H1 (cell line): ENCODE data around the gene CIZ1. TPM values are rescaled to one million over a fixed set of nuclear protein-coding genes. Genes with fewer than 3 reads are reported as not detected.

ENCODE experiments used
- CTCF ChIA-PET: fragments of 300-600 bp; sonication (Branson Sonifier 250); formaldehyde crosslinking; loops from one replicate; lab custom pipeline; 2021; ENCODE audit not compliant: partially characterized antibody; lab: Charles Lee
- POLR2A ChIA-PET: fragments of 300-600 bp; sonication (Branson Sonifier 250); formaldehyde crosslinking; loops from one replicate; lab custom pipeline; 2021; ENCODE audit warnings: inconsistent platforms; ENCODE audit not compliant: partially characterized antibody; lab: Charles Lee
- DNase-seq, 2 experiments: peaks; one replicate each; pipeline versions ENCODE4 v3.0.0 to v3.0.0-alpha.2; 2010 to 2022; ENCODE audit warnings: low spot score in 2 of 2, low read depth in 1 of 2, mixed read lengths in 1 of 2
- FAIRE-seq: peaks from 2 replicates; lab custom pipeline; 2011; peaks lifted over from hg19 to GRCh38; lab: Jason Lieb, UNC
- H2AFZ ChIP-seq: 2 replicates; pipeline ENCODE4 v1.8.1; 2012; ENCODE audit warnings: low read length, inconsistent platforms
- H2AK5ac ChIP-seq: 2 replicates; pipeline ENCODE4 v1.6.1; 2013; ENCODE audit warnings: low read depth, low read length
- H2BK120ac ChIP-seq: replicated peaks from 2 replicates; pipeline ENCODE3; 2013; ENCODE audit warnings: low read depth, low read length, inconsistent platforms
- H2BK12ac ChIP-seq: 2 replicates; pipeline ENCODE4 v1.6.1; 2013; ENCODE audit warnings: low read depth, low read length
- H2BK15ac ChIP-seq: 2 replicates; pipeline ENCODE4 v1.6.1; 2013; ENCODE audit warnings: low read length
- H2BK20ac ChIP-seq: 2 replicates; pipeline ENCODE4 v1.6.1; 2013; ENCODE audit warnings: low read length
- H2BK5ac ChIP-seq: 2 replicates; pipeline ENCODE4 v1.6.1; 2013; ENCODE audit warnings: low read depth, low read length
- H3K14ac ChIP-seq: 2 replicates; pipeline ENCODE4 v1.6.1; 2013; ENCODE audit warnings: inconsistent platforms; ENCODE audit not compliant: insufficient read length
- H3K18ac ChIP-seq: 2 replicates; pipeline ENCODE4 v1.6.1; 2013; ENCODE audit warnings: low read length; ENCODE audit errors: extremely low read depth
- H3K23ac ChIP-seq: 2 replicates; pipeline ENCODE4 v1.6.1; 2013; ENCODE audit warnings: inconsistent platforms; ENCODE audit not compliant: insufficient read length
- H3K23me2 ChIP-seq: 2 replicates; pipeline ENCODE4 v1.6.1; 2013; ENCODE audit warnings: low read depth, low read length
- H3K27ac ChIP-seq: 2 replicates; pipeline ENCODE4 v1.6.1; 2011; ENCODE audit warnings: low read depth, low read length, inconsistent platforms
- H3K27me3 ChIP-seq, 4 experiments: replicated peaks in 1 of 4; 1 replicate in 1 of 4; 2 replicates in 3 of 4; pipeline versions ENCODE4 v1.6.1 to v1.8.1; 2011 to 2013; ENCODE audit warnings: low read length in 3 of 4, mild to moderate bottlenecking in 3 of 4, inconsistent platforms in 2 of 4, mixed read lengths in 2 of 4, moderate library complexity in 1 of 4; ENCODE audit not compliant: control insufficient read depth in 3 of 4, insufficient read depth in 3 of 4; ENCODE audit errors: extremely low read depth in 1 of 4
- H3K36me3 ChIP-seq, 4 experiments: 2 replicates each; pipeline versions ENCODE4 v1.6.1 to v1.8.1; 2011 to 2013; ENCODE audit warnings: mild to moderate bottlenecking in 4 of 4, low read length in 3 of 4, moderate library complexity in 2 of 4, control low read depth in 1 of 4, inconsistent platforms in 1 of 4; ENCODE audit not compliant: insufficient read depth in 4 of 4, control insufficient read depth in 2 of 4
- H3K4ac ChIP-seq: replicated peaks from 2 replicates; pipeline ENCODE3; 2013; ENCODE audit warnings: low read length, low read depth, mixed read lengths, inconsistent platforms; ENCODE audit not compliant: insufficient read length
- H3K4me1 ChIP-seq, 4 experiments: replicated peaks in 1 of 4; 1 replicate in 1 of 4; 2 replicates in 3 of 4; pipeline versions ENCODE4 v1.6.1 to v1.8.1; 2011 to 2013; ENCODE audit warnings: low read length in 3 of 4, inconsistent platforms in 2 of 4, mixed read lengths in 1 of 4; ENCODE audit not compliant: insufficient read depth in 4 of 4, control insufficient read depth in 3 of 4
- H3K4me2 ChIP-seq, 2 experiments: 2 replicates each; pipeline versions ENCODE4 v1.6.1 to v1.8.1; 2011 to 2013; ENCODE audit warnings: low read depth in 2 of 2, low read length in 2 of 2, control low read depth in 1 of 2, inconsistent platforms in 1 of 2, mild to moderate bottlenecking in 1 of 2; ENCODE audit not compliant: insufficient read depth in 1 of 2
- H3K4me3 ChIP-seq, 4 experiments: fragments of 200-600, 300-600 bp in 1 of 4; sonication (generic), shearing (Covaris generic), sonication (Bioruptor Twin) in 1 of 4; 2 replicates each; pipeline versions ENCODE4 v1.5.1 to v1.8.1; 2011 to 2016; ENCODE audit warnings: low read length in 4 of 4, low read depth in 3 of 4, control low read depth in 2 of 4, inconsistent platforms in 2 of 4, mild to moderate bottlenecking in 2 of 4, mixed read lengths in 1 of 4, moderate library complexity in 1 of 4; ENCODE audit not compliant: insufficient read depth in 2 of 4; ENCODE audit errors: extremely low read depth in 1 of 4
- H3K56ac ChIP-seq: replicated peaks from 2 replicates; pipeline ENCODE3; 2013; ENCODE audit warnings: low read depth, mild to moderate bottlenecking, mixed read lengths, low read length, inconsistent platforms; ENCODE audit not compliant: insufficient read length
- H3K79me1 ChIP-seq: 2 replicates; pipeline ENCODE4 v1.6.1; 2013; ENCODE audit warnings: low read depth, low read length, control low read depth
- H3K79me2 ChIP-seq, 2 experiments: 2 replicates each; pipeline versions ENCODE4 v1.6.1 to v1.8.1; 2012 to 2013; ENCODE audit warnings: low read length in 2 of 2, mild to moderate bottlenecking in 2 of 2, inconsistent platforms in 1 of 2; ENCODE audit not compliant: insufficient read depth in 2 of 2, control insufficient read depth in 1 of 2
- H3K9ac ChIP-seq, 4 experiments: replicated peaks in 1 of 4; 1 replicate in 1 of 4; 2 replicates in 3 of 4; pipeline versions ENCODE4 v1.6.1 to v1.8.1; 2011 to 2013; ENCODE audit warnings: low read depth in 3 of 4, low read length in 3 of 4, control low read depth in 2 of 4, mild to moderate bottlenecking in 2 of 4, moderate library complexity in 2 of 4, inconsistent platforms in 1 of 4; ENCODE audit errors: extremely low read depth in 1 of 4
- H3K9me3 ChIP-seq, 2 experiments: 2 replicates each; pipeline versions ENCODE4 v1.6.1 to v1.8.1; 2012 to 2013; ENCODE audit warnings: mild to moderate bottlenecking in 2 of 2, moderate library complexity in 2 of 2, control low read depth in 1 of 2, inconsistent platforms in 1 of 2, low read depth in 1 of 2, low read length in 1 of 2, mixed read lengths in 1 of 2; ENCODE audit not compliant: insufficient read depth in 2 of 2
- H4K20me1 ChIP-seq, 2 experiments: replicated peaks in 1 of 2; 2 replicates each; pipeline versions ENCODE3 to v1.8.1; 2011 to 2013; ENCODE audit warnings: inconsistent platforms in 2 of 2, low read length in 2 of 2, mild to moderate bottlenecking in 1 of 2; ENCODE audit not compliant: insufficient read depth in 2 of 2, control insufficient read depth in 1 of 2
- H4K5ac ChIP-seq: 2 replicates; pipeline ENCODE4 v1.6.1; 2013; ENCODE audit warnings: low read length, low read depth, mixed read lengths, inconsistent platforms; ENCODE audit not compliant: insufficient read length
- H4K8ac ChIP-seq: 2 replicates; pipeline ENCODE4 v1.8.0; 2013; ENCODE audit warnings: mild to moderate bottlenecking, moderate library complexity, low read length, inconsistent platforms; ENCODE audit not compliant: insufficient read depth; ENCODE audit errors: extremely low read depth
- H4K91ac ChIP-seq: replicated peaks from 2 replicates; pipeline ENCODE3; 2013; ENCODE audit warnings: low read length, mixed read lengths, inconsistent platforms; ENCODE audit not compliant: insufficient read length
- CBX8 ChIP-seq: fragments of 300-800, 300-1000 bp; sonication (generic); IDR thresholded peaks from 2 replicates; pipeline ENCODE4 v1.7.1; 2016; ENCODE audit warnings: low read depth, low read length, borderline replicate concordance
- CHD2 ChIP-seq: IDR thresholded peaks from 2 replicates; pipeline ENCODE4 v1.6.1; 2012; ENCODE audit warnings: low read length, improper control_type of control experiment
- POLR2AphosphoS5 ChIP-seq: IDR thresholded peaks from 2 replicates; pipeline ENCODE4 v1.6.1; 2011; ENCODE audit warnings: low read depth, low read length
- RBBP5 ChIP-seq: IDR thresholded peaks from 2 replicates; pipeline ENCODE4 v1.7.1; 2012; ENCODE audit warnings: low read depth, mild to moderate bottlenecking, inconsistent platforms, low read length, moderate library complexity, borderline replicate concordance
- SP1 ChIP-seq: IDR thresholded peaks from 2 replicates; pipeline ENCODE4 v1.6.1; 2011; ENCODE audit warnings: low read depth, low read length
- YY1 ChIP-seq: IDR thresholded peaks from 2 replicates; pipeline ENCODE4 v1.6.1; 2011; ENCODE audit warnings: low read depth, mild to moderate bottlenecking, low read length
- WGBS, 2 experiments: shearing (Covaris generic) in 1 of 2; methylation state at CpG; one replicate each; pipeline versions ENCODE4 v1.1.6 to v1.1.7; 2013 to 2015; ENCODE audit warnings: low lambda C conversion rate in 2 of 2, mixed read lengths in 2 of 2, inconsistent platforms in 1 of 2, low coverage in 1 of 2, missing lambda C conversion rate in 1 of 2; ENCODE audit not compliant: insufficient replicate concordance in 2 of 2, insufficient coverage in 1 of 2, insufficient read length in 1 of 2; ENCODE audit errors: extremely low coverage in 1 of 2, missing lambda C conversion rate in 1 of 2; 5-methylcytosine and 5-hydroxymethylcytosine counted together
- polyA plus RNA-seq, 7 experiments: library from polyadenylated mRNA; depleted of rRNA in 3 of 7; stranded (reverse) in 5 of 7; unstranded in 2 of 7; fragments of >200 nt in 5 of 7; fragments of 200-250 nt in 2 of 7; gene quantifications; 1 replicate in 5 of 7; 2 replicates in 1 of 7; 4 replicates in 1 of 7; pipeline versions ENCODE4 v1.2.1 to v1.2.3, GENCODE V29; 2011 to 2013; ENCODE audit warnings: missing spikeins in 2 of 7, mixed read lengths in 2 of 7
- total RNA-seq: library from RNA; stranded (reverse); fragmentation: NEBNext Ultra II Directional; extraction: Animal tissue kit (Norgen Biotek cat#: 25700); gene quantifications from 2 replicates; pipeline ENCODE4 v1.2.1, GENCODE V29; 2021

CIZ1 gene
- total and polyA plus RNA-seq, 2 of the 8 experiments (the other 6 are each of a cell fraction or from before 2014, with no cell fraction given): 66.0 to 107 TPM

DNA sequence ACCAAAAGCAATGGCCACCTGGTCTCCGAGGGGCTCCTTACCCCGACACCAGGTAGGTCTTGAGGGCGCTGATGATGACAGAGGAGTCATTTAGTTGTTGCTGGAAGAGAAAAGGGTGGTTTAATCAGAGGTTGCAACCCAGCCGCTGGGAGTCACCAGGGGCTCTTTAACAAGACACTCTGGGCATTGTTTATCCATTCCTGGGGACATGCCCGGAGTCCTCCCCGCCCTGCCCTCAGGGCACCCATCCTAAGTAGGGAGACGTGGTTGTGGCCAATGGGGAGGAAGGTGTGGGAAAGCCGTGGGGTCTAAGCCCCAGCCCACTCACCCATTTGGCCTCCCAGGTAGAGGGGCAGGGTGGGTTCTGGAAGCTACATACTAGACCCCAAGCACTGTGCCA, 66.9 kb downstream of the CIZ1 start:
- no peak overlapping the region for H2BK20ac ChIP-seq
- POLR2A ChIA-PET: interaction anchor here (0.7 to 3.4 kb wide), 9 partner anchors 10 to 261 kb away, joined by 3 to 15 read pairs (median 5); partner anchors contain the start of gene BBLN

More for the DNA sequence above, 66.9 kb downstream of the CIZ1 start:
- Histone ChIP-seq H2BK5ac (no peak overlapping the region), H4K91ac (no peak overlapping the region), H4K5ac (no peak overlapping the region), H3K23me2 (peaks cover 6% of the 10 kb centered on the region; the same call in 1 of the 2 replicates), H3K27ac (no peak overlapping the region), H3K9ac (no peak overlapping the region), H4K8ac (no peak overlapping the region), H3K4me3 (no peak overlapping the region), H3K14ac (no peak overlapping the region), H3K36me3 (peaks cover 2 to 26% (median 8%) of the 10 kb centered on the region in 4 experiments; a peak in 4 of 8 replicates), H3K4me1 (peaks cover 0 to 6% (median 3%) of the 10 kb centered on the region in 4 experiments; a peak in 4 of 7 replicates), H3K79me1 (peaks cover 4% of the 10 kb centered on the region; the same call in 1 of the 2 replicates), H3K56ac (no peak overlapping the region), H4K20me1 (peaks cover 3 to 16% of the 10 kb centered on the region in 2 experiments), H3K23ac (no peak overlapping the region), H2BK15ac (no peak overlapping the region), H3K9me3 (peaks cover 0 to 4% of the 10 kb centered on the region in 2 experiments; a peak in 1 of 4 replicates), H3K4me2 (no peak overlapping the region), H2AK5ac (no peak overlapping the region), H2AFZ (no peak overlapping the region), H3K79me2 (peaks cover 0 to 20% of the 10 kb centered on the region in 2 experiments; a peak in 1 of 4 replicates), H3K4ac (no peak overlapping the region), H2BK120ac (no peak overlapping the region), H3K27me3 (peaks cover 0 to 8% (median 7%) of the 10 kb centered on the region in 4 experiments; a peak in 5 of 7 replicates), H3K18ac (no peak overlapping the region), H2BK12ac (no peak overlapping the region)
- DNase-seq (no peak), FAIRE-seq (no peak)
- TF ChIP-seq YY1 (no peak), CHD2 (no peak), CBX8 (no peak), POLR2AphosphoS5 (no peak), RBBP5 (no peak), SP1 (no peak)
- WGBS, 2 experiments: 89% methylated on average over 8 of the region's 8 CpGs; no CpG with 5 or more reads in 1 of the 2 experiments
- CTCF ChIA-PET: interaction anchor here (0.6 to 9.9 kb wide), 38 partner anchors 8 to 284 kb away, joined by 3 to 74 read pairs (median 4); partner anchors contain the start of genes CIZ1, DNM1, LCN2 and NAIF1
